Left cardiac atrium (tissue), 4 donors: ENCODE measurements around the gene DCP2. TPM values are rescaled to one million over a fixed set of nuclear protein-coding genes. Genes with fewer than 3 reads are reported as not detected.
A peak's percentile ranks its signal among the peaks of the same experiment; 100 is the strongest.
"Not testable (repeated sequence)": the region's sequence is repeated elsewhere in the genome, so short reads cannot be mapped to it uniquely, and the experiment has no call there.

ENCODE experiments used
- ATAC-seq, 2 donors: fragments of 200-7000 bp; cut with Tn5 transposase; one replicate each; pipeline ENCODE4 v1.9.1; 2020; ENCODE audit warnings: mild to moderate bottlenecking in 2 of 2, moderate library complexity in 2 of 2
- DNase-seq: peaks from one replicate; pipeline ENCODE4 v3.0.0-alpha.2; 2020
- intact Hi-C, 2 donors: fragments of 100-400 bp; cut with DNase I; formaldehyde crosslinking; loops; one replicate each; pipeline versions ENCODE4 v1.14.1 to v1.15.1; 2022 to 2023
- total RNA-seq, 2 donors: library from RNA; stranded (reverse); fragmentation: NEBNext Ultra II Directional; extraction: Animal tissue kit (Norgen Biotek cat#: 25700); gene quantifications; one replicate each; pipeline ENCODE4 v1.2.1, GENCODE V29; 2021
- donor health status: DM: no; HTN: yes; CAD: no.
- donor health status: DM: no; HTN: yes; CAD: no; lungs with severe emphysema.
- donor health status: DM: yes; HTN: yes; CAD: no.
- donor health status: Dilated cardiomyopathy.

DCP2 gene
- total RNA-seq, 2 donors from 2014 or later: 21.5 to 23.7 TPM

DNA sequence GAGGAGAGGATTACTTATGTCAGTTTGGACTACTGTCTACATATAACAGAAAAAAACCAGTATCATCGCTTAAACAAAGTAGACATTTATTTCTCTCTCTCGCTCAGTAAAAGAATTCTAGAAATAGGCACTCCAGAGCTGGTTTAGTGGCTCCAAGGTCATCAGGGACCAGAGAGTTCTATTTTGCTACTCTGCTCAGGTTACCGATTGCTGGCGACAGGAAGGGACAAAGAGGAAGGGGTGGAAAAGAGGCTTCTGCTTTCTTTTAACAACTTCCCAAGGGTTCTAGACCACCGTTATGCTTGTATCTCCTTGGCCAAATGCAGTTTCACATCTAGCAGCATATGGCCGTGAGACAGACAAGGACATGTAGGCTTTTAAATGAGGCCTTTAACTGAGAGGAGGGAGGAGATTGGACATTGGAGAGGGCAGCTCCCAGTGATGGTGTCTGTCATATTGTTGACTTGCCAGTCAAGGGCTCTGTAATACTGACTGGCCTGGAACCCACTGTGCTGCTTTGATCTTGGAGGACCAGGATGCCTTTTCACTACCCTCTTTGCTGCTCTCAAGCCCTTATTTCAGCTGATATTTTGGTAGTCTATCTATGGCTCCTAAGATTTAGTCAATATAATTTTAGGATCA, 15.6 kb upstream of the DCP2 start:
- DNase-seq: no peak
- ATAC-seq: no peak
- intact Hi-C loops: no loop called here

DNA sequence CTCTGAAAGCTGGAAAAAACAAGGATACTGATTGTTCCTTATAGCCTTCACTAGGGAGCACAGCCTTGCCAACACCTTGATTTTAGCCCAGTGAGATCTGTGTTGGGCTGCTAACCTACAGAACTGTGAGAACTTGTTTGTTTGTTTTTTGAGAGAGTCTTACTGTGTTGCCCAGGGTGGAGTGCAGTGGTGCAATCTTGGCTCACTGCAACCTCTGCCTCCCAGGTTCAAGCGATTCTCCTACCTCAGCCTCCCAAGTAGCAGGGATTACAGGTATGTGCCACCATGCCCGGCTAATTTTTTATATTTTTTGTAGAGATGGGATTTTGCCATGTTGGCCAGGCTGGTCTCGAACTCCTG, 13.2 kb upstream of the DCP2 start:
- ATAC-seq, DNase-seq, intact Hi-C loops: not testable (repeated sequence)

DNA sequence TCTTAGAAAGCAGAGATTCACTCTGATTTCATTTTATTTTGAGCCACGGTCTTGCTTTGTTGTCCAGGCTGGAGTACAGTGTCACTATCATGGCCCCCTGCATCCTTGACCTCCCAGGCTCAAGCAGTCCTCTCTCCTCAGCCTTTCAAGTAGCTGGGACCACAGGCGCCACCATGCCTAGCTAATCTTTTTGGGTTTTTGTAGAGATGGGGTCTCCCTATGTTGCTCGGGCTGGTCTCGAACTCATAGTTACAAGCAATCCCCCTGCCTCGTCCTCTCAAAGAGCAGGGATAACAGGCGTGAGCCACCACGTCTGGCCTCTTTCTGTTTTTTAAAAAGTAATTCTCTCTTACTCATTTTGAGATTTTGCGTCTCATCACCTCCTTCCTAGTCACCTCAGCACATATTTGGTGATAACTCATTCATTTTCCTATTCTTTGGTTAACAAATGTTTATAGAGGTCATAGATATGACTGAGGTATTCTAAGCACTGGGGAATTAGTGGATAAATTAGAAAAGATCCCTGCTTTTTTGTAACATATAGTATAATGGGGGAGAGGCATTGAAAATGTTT, 10.8 kb upstream of the DCP2 start:
- DNase-seq: no peak
- no peak for ATAC-seq
- intact Hi-C loops: no loop called here

DNA sequence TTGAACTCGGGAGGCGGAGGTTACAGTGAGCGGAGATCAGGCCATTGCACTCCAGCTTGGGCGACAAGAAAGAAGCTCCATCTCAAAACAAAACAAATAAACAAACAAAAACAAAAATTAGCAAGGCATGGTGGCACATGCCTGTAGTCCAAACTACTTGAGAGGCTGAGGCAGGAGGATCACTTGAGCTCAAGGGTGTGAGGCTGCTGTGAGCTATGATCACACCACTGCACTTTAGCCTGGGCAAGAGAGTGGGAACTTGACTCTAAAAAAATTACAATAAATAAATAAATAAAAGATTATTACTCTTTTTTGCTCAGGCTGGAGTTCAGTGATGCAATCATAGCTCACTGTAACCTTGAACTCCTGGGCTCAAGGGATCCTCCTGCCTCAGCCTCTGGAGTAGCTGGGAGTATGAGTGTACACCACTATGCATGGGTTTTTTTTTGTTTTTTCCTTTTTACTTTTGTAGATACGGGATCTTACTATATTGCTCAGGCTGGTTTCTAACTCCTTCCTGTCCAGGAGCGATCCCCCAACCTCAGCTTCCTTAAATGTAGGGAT, 9.0 kb upstream of the DCP2 start:
- intact Hi-C loops: no loop called here
- DNase-seq: no peak
- ATAC-seq: no peak

DNA sequence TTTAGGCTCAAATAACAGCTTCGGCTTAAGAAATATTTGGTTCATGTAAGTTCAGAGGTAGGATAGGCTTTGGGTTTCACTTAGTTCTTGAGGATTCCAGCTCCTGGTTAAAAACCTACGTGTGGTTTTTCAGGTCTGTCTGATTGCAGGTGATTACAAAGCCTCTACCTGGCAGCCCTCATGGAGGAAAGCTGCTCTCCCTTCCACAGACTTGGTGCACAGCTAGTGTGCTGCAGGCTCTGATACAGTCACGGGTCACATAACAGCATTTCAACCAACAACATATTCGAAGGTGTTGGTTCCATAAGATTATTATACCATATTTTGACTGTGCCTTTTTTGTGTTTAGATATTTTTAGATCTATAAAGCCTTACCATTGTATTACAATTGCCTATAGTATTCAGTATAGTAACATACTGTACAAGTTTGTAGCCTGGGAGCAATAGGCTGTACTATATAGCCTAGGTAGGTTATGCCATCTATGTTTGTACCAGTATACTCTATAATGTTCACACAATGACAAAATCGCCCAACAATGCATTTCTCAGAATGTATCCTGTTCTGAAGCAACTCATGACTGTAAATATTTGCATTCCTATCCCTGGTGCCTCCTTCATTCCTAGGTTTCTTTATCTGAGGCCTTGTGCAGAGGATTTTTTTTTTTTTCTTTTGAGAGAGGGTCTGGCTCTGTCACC, 8.0 kb upstream of the DCP2 start:
- DNase-seq (no peak), ATAC-seq (no peak)
- intact Hi-C loops: no loop called here

DNA sequence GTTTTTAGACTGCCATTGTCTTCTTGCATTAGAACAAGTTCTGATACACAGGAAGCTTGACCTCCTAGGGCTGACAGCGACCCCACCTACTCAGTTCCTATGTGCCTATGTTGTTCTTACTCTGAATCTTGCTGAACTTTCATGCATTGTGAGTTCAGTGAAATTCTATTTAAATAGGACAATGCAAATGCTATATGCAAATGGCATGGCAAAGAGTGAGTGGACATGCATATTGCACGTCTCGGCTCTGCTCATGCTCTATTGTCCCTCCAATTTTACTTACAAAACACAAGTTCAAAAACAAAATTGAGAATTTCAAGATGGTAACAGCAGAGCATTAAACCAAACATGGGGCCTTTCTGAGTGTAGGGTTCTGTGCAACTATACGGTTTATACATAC, 5.3 kb upstream of the DCP2 start:
- intact Hi-C loops: no loop called here
- ATAC-seq: no peak
- no peak for DNase-seq

DNA sequence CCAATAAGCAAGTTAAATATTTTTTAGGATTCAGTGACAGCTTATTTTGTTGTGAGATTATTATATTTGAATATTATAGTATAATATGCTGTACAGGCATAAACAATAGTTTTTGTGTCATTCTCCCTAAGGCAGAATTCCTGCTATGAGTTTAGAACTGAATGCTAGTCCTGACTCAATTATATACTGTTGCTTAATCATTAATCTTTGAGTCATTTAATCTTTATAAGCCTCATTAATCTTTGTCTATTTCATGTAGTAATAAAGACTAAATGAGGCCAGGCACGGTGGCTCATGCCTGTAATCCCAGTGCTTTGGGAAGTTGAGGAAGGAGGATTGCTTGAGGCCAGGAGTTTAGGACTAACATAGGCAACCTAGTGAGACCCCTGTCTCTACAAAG, 3.6 kb upstream of the DCP2 start:
- no peak for DNase-seq
- intact Hi-C loops: no loop called here
- ATAC-seq: no peak

DNA sequence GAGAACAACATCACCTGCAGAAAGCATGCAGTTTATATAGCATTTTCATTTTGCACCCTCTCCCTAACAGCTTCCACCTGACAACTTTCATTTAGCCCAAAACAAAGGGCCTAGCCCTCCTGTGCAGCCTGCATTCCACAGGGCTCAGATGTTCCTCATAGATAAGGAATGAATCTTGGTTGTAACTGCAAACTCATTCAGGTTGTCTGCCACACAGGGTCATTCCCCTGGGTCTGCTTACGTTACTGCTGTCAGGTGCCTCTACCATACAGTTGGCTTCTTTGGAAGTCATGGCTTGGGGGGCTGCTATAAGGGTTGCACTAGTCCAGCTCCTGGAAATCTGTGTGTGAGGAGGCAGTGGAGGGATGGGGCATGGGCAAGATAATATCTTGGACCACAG, 2.7 kb upstream of the DCP2 start:
- DNase-seq (no peak), ATAC-seq (no peak)
- intact Hi-C loops: no loop called here

DNA sequence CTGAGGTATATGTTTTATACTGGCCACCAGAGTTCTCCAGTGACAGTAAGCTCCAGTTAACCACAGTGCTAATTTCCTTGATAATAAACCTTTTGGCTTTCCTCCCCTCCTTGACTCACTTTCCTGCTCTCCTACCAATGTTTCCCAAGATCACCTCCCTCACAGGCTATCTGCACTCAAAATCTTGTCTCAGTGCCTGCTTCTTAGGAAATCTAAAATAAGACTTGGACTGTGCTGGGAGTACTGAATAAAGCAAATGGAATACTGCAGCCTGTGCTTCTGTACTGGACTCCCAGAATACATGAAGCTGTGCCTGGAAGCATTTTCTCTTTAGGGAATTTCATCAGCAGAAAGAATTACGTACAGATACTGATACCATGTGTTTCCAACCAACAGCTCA, 1.7 kb upstream of the DCP2 start:
- intact Hi-C loops: no loop called here
- no peak for DNase-seq
- no peak for ATAC-seq

DNA sequence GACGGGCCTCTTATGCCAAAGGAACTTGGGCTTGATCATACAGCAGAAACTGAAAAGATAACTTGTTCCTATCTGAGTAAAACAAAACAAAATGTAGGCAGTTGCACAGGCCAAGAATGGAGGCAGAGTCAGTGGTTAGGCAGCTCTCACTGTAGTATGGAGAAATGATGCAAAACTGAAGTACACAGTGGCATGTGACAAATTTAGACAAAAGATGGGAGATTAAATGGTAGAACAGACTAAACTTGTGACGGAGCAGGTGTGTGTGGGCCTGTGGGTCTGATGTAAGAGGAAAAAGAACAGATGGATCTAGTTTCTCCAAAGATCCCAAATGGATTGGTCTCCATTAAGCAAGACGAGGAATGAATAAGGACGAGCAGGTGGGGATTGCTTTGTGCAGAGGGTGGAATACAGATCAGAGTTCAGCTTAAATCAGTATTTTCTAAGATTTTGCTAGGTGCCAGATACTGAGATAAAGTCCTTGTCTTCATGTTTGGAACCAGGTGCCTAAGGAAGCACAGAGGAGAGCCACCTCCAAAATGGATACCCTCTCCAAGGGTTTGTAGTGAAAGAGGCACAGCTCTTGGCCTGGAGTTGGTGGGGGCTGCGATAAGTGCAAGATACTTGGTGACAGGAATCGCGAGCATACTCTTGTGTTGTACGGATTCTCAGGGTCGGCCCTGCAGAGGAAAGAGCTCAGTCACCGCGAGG, 722 bp upstream of the DCP2 start:
- ATAC-seq (no peak), DNase-seq (no peak)
- intact Hi-C loops: no loop called here

DNA sequence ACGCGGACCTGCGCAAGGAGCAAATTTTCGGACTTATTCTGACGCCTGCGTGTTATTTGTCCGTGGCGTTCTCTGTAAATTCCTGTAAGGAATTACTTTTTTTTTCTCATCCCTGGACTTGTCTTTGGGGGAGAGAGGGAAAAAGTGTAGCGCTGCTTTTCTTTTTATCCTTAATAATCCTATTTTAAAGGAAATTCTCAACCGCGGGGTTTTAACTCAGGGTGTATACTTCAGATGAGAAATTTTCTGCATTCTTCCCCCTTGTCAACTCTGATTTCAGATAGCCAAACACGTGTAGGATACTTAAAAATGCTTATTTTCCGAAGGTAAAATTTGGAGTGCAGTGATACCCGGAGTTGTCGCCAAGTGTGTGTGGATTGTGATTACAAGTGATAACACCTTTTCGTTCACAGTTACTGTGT, 853 bp downstream of the DCP2 start:
- DNase-seq (no peak), ATAC-seq (peak in 1 of 2 donors; percentile 1)
- intact Hi-C loops: no loop called here

DNA sequence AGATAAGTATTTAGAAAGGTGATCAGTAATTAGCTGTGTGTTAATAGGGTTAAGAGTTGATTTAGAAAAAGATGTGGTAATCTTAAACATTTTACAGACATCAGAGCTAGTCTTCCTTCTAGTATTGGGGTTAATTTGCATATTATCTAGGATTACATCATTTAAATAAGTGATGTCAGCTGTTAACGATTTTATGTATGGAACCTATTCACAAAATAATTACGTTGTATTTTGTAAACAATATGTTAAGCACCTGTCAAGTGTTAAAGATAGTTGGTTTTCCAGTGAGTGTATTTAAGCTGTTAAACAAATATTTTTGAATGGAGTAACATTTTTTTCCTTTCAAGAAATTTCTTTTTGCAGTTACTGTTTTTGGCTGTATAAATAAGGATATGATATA, 2.2 kb downstream of the DCP2 start:
- intact Hi-C loops: no loop called here
- ATAC-seq (no peak), DNase-seq (no peak)

DNA sequence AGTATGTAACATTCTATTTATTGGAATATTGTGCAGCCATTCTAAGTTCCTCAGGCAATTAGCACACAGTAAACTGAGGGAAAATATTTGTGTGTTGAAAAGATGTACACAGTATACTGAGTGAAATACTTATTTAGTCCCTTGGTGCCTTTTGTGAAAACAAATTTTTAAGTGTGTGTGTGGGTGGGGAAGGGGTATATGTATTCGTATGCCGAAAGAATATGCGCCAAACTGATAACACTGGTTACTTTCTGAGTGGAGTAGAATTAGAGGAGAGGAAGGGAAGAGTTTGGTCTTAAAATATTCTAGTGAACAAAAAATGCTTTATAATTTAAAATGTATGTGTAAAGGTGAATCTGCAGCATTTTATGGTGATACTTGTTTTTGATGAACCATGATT, 3.1 kb downstream of the DCP2 start:
- ATAC-seq (no peak), DNase-seq (no peak)
- intact Hi-C loops: no loop called here

DNA sequence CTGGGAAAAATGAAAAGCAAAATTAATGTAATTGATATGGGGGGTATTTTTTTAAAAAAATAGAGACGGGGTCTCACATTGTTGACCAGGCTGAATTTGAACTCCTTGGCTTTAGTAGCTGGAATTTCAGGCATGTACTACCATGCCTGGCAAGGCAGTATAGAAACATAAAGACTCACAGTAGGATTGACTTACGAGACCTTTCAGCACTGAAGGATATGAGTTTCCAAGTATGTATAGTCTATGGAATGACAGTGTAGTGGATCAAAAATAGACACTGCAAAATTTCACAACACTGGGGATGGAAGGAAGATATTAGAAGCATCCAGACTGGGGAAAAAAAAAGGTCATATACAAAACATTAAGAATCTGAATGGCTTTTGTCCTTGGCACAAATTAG, 6.8 kb downstream of the DCP2 start:
- no peak for DNase-seq
- no peak for ATAC-seq
- intact Hi-C loops: no loop called here

DNA sequence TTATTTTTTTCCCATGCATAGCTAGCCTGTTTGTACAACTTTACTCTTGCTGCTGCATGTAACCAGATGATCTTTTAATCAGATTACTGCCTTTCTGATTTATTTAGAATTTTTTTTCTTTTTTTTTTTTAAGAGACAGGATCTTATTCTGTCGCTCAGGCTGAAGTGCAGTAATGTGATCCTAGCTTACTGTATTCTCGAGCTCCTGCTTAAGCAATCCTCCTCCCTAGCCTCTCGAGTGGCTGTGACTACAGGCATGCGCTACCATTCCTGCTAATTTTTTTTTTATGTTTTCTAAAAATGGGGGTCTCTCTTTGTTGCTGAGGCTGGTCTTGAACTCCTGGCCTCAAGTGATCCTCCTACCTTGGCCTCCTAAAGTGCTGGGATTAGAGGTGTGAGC, 9.6 kb downstream of the DCP2 start:
- no peak for DNase-seq
- ATAC-seq: no peak
- intact Hi-C loops: no loop called here

DNA sequence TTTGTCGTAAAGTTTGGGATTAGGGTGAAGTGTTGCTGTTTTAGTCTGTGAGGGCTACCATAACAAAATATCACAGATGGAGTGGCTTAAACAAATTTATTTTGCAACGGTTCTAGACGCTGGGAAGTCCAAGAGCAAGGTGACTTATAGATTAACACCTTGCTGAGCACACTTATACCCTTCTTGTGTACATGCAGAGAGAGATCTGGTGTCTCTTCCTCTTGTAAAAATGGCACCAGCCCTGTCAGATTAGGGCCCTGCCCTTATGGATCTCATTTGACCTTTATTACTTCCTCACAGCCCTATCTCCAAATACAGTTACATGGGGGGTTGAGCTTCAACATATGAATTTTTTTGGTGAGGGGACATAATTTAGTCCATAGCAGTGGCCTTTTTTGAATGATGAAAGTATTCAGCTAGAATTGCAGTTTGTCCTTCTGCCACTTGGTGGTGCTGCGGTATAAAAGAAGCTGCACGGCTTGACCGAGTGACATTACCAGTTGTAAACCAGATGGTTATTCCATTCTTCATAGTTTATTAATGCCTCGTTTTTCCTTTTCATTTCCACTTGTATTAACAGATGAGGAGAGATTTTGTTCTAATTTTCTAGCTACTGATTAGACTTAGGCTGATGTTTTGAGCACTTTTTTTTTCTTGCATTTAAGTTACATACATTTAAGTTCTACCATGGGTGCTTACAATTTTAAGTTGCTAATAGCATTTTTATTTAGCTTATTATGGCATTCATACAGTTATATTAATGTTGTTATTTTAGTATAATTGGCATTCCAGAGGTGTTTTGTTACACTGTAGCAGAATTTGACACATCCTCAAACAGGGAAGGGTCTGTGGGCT, 19.4 kb downstream of the DCP2 start:
- peak; percentile 73 to 85 for ATAC-seq
- peak; percentile 61 for DNase-seq
- intact Hi-C loops: loop anchor here in 1 of 2 donors (2.0 to 5.0 kb wide), 3 partner anchors 335 to 611 kb away; partner anchors contain the start of gene YTHDC2

DNA sequence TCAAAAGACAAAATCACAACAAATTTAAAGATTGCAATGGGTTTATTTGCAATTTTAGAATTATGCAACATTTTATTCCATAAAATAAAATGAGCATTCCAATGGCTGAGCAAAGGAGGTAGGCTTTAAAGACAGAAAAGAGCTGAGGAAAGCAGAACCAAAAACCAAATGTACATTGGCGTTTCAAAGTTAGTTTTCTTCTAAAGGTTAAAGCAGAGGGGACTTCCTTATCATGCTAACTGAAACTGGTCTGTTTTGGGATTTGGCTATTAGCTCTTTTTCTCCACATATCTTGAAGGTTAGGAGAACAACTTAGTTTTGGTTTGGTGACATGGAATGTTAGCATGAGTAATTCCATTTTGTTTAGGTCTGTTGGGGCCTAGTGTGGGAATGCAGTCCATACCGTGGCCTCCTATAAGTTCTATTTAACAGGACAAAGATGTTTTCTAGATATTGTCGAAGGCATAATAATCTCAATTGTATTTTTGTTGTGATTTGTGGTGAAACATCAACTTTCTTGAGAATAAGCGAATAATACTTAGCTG, 20.3 kb downstream of the DCP2 start:
- no peak for DNase-seq
- intact Hi-C loops: loop anchor here in 1 of 2 donors (2.0 to 5.0 kb wide), 2 partner anchors 334 to 515 kb away; partner anchors contain the start of gene YTHDC2
- no peak for ATAC-seq

DNA sequence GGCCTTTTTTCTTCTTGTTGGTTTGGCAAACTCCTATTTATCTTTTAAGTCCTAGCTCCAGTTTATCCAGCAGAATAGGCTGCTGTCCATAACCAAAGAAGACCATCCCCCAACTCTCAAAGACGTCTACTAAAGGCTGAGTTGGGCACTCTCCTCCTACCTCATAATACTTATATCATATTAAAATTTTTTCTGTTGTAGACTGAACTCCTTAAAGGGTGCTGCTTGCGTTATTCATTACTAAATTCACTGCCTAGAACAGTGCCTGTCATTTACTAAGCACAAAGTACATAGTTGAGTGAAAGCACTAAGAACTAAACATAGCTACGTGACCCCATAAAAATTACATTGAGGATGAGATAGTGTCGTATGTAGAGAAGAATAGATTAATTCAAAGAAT, 21.7 kb downstream of the DCP2 start:
- DNase-seq (no peak), ATAC-seq (no peak)
- intact Hi-C loops: loop anchor here in 1 of 2 donors (5.0 kb wide), 1 partner anchor 514 kb away; the partner anchor contains the start of gene YTHDC2

DNA sequence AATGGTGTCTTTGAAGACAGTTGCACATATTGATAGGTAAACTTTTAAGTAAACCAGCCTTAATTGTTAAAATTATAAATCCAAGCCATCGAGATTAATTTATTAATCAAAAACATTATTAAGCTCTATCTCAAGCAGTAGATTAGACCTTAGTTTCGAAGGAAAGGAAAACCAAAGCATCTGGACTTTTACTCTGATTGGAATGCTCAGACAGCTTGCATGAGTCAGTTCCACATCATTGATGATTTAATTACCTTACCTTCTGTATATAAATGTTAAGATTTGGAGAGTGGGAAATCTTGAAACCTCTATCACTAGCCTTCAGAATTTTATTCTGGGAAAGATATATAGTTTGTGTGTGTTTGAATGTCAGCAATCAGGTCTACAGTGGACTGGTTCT, 23.9 kb downstream of the DCP2 start:
- DNase-seq: no peak
- ATAC-seq: no peak
- intact Hi-C loops: no loop called here
